NCI-H748 (cell line): ENCODE results near the gene ITGA5.
"Not testable (repeated sequence)": the region's sequence is repeated elsewhere in the genome, so short reads cannot be mapped to it uniquely, and the experiment has no call there.

ENCODE experiments used
- DNase-seq: peaks from one replicate; lab custom pipeline; 2025; ENCODE audit not compliant: unreplicated experiment; lab: John Stamatoyannopoulos, UW

ITGA5 gene

GRCh38 chr12:54355104-54355815, 63.8 kb downstream of the ITGA5 start:
- DNase-seq: no peak

- not testable (repeated sequence) for DNase-seq
These were observed 64.8 kb downstream of the ITGA5 start for GRCh38 chr12:54354271-54354670.

- peak; percentile 78 for DNase-seq
These were observed 65.9 kb downstream of the ITGA5 start for GRCh38 chr12:54352891-54353874.

- DNase-seq: peak; percentile 92
These were observed 67.0 kb downstream of the ITGA5 start for GRCh38 chr12:54352022-54352531.

GRCh38 chr12:54351341-54351740, 67.7 kb downstream of the ITGA5 start:
- no peak for DNase-seq

GRCh38 chr12:54350743-54351142, 68.3 kb downstream of the ITGA5 start:
- no peak for DNase-seq

GRCh38 chr12:54349679-54350078, 69.4 kb downstream of the ITGA5 start:
- DNase-seq: no peak

GRCh38 chr12:54349036-54349435, 70.0 kb downstream of the ITGA5 start:
- no peak for DNase-seq
